CD4-positive, alpha-beta T cell treated with Interleukin-4 for 1 hour (primary cell): ENCODE results near the gene CDCA7.
"Not testable (repeated sequence)": the region's sequence is repeated elsewhere in the genome, so short reads cannot be mapped to it uniquely, and the experiment has no call there.

Experiments used
- DNase-seq, 2 donors: peaks; one replicate each; pipeline ENCODE4 v3.0.0-alpha.2; 2020 to 2022

The CDCA7 gene

DNA sequence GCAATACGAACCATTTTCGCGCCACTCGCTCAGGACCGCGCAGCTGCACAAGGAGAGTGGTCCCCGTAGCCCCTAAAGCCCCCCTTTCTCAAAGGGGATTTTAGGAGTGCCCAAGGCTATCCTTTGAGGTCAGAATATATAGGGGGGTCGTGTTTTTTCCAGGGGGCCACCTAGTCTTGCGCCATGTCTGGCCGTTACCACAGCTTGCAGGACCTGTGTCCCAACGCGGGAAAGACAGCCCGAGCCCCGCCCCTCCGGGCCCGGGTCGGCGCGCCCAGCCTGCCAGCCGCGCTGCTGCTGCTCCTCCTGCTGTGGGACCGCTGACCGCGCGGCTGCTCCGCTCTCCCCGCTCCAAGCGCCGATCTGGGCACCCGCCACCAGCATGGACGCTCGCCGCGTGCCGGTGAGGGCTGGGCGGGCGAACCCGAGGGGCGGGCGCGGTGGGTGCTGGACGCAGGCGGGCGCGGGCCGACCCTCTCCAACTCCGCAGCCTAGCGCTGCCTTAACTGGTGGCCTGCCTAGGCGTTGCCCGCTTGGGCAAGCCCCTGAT lies at the start of gene CDCA7:
Gene CDCA7 (plus strand): TSS at position 291 of the 550 bp plus-strand sequence. CDS start 92 bp downstream, at position 383.
- peak; percentile 23 to 54 for DNase-seq

DNA sequence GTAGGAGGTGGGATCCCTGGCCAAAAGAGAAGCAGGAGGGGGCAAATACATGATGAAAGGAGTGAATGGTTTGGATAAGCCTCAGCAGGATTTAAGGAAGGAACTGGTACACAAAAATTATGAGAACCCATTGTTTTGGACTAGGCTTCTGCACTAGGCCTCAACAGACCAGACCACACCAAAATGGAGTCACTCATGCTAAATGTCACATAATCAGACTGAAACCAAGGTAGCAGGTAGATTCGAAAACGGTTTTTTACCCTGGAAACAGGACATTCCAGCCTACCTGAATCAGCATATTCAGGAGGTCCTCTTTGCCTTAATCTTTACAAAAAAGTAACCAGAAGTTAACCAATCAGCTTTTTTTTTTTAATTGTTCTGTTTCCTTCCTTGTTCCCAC lies 49.4 kb upstream of the CDCA7 start:
- DNase-seq, result no peak

DNA sequence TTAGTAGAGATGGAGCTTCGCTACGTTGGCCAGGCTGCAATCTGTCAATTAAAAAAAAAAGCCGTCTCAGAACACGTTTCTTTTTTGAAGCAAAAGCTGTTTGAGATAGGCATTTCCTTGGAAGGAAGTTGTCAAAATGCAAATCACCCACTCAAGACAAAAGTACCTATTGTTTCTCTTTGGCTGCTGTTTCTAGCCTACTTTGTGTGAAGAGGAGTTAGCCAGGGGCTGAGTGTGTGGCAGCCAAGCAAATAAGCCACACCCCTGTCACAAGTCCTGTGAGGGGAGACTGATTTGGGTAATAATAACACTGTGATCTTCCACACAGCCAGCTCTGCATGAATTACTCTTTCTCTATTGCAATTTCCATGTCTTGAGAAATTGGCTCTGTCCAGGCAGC lies 47.4 kb upstream of the CDCA7 start:
- no peak for DNase-seq

DNA sequence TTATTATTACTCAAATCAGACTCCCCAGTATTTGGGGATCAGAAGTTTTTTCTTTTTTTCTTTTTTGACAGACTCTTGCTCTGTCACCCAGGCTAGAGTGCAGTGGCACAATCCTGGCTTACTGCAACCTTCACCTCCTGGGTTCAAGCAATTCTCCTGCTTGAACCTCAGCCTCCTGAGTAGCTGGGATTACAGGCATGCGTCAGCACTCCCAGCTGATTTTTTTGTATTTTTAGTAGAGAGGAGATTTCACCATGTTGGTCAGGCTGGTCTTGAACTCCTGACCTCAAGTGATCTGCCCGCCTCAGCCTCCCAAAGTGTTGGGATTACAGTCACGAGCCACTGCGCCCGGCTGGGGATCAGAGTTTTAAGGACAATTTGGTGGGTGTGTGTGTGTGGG lies 45.3 kb upstream of the CDCA7 start:
- DNase-seq, result not testable (repeated sequence)

DNA sequence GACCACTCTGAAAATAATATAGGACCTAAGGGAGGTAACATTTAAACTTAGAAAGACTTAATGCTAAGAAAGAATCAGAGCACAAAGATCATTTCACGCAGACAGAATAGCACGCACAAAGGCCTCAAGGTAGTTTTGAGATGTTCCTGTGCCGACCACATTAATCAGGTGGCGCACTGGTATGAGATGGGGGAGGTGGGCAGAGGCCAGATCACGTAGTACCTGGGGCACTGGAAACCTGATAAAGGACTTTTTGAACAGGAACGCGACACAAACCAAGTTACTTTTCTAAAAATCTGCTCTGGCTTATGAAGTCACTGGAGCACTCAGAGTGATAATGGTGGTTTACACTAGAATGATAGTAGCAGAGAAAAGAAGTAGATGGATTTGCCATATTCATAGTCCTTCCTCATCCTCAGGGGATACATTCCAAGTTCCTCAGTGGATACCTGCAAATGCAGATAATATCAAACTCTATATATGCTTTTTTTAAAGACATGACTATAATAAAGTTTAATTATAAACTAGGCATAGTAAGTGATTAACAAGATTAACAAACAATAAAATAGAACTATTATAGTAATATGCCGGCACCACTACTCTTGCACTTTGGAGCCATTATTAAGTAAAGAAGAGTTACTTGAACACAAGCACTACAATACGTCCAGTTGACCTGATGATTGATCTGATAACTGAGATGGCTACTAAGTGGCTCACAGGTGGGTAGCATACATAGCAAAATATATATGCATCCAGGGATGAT lies 42.6 kb upstream of the CDCA7 start:
- no peak for DNase-seq

DNA sequence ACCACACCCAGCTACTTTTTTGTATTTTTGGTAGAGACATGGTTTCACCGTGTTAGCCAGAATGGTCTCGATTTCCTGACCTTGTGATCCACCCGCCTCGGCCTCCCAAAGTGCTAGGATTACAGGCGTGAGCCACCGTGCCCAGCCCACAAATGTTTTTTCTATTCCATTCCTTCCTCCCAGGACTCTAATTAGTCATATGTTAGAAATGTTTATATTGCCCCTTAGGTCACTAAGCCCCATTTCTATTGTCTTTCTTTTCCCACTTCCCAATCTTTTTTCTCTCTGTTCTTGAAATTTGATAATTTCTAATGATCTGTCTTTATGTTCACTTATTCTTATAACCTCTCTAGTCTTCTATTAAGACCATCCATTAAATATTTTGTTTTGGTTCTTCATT lies 31.3 kb upstream of the CDCA7 start:
- DNase-seq, result no peak

DNA sequence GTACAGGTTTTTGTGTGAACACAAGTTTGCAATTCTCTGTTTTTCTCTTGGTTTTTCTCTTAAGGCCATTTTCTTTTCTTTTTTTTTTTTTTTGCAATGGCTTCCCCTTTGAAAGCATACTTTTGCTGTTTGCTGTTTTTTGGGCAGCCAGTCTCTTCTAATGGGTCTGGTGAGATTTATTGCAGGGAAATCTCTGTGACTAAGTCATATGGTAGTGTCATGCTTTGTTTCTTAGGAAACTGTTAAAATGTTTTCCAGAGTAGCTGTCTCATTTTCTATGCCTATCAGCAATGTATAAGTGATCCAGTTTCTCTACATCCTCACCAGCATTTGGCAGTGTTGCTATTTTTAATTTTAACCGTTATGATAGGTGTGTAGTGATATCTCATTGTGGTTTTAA lies 27.9 kb upstream of the CDCA7 start:
- DNase-seq, result no peak

DNA sequence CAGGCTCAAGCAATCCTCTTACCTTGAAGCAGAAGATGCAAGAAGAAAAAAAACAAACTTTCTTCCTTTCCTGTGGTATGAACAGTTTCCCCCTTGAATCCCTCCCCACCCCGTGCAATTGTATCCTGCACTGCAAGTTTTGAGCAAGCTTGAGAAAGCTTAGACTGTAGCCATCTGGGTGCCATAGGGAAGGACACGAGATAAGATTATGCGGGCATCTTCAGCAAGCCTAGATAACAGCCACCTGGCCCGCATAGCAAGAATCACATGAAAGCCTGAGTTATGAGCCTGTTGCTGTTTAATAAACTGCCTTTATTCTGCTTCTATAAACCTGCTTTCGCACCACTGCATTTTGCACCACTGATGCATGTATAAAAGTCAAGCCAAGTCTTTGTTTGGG lies 27.3 kb upstream of the CDCA7 start:
- DNase-seq, result no peak

DNA sequence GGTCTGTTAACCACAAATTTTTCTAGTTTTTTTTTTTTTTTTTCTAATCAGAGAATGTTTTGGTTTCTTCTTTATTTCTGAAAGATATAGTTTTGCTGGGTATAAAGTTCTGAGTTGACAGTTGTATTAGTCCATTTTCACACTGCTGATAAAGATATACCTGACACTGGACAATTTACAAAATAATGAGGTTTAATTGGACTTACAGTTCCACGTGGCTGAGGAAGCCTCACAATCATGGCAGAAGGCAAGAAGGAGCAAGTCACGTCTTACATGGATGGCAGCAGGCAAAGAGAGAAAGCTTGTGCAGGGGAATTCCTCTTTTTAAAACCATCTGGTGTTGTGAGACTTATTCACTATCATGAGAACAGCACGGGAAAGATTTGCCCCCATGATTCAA lies 21.7 kb upstream of the CDCA7 start:
- DNase-seq, result not testable (repeated sequence)

DNA sequence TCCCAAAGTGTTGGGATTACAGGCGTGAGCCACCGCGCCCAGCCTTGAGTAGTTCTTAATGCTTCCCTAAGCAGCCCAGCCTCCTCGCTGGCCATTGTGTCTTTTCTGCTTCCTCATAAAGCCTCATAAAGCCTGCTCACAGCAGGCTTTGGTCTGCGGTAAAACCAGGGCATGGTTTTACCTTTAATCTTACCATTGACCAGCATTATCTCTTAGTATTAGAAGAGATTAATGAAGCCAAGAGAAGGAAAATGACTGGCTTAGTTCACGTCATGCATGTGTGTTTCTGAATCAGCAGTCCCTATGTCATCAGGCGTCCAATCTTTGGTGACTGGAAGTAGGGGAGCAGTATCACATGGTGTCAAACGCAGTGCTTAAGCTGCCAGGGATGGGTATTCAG lies 14.9 kb upstream of the CDCA7 start:
- DNase-seq, result no peak

DNA sequence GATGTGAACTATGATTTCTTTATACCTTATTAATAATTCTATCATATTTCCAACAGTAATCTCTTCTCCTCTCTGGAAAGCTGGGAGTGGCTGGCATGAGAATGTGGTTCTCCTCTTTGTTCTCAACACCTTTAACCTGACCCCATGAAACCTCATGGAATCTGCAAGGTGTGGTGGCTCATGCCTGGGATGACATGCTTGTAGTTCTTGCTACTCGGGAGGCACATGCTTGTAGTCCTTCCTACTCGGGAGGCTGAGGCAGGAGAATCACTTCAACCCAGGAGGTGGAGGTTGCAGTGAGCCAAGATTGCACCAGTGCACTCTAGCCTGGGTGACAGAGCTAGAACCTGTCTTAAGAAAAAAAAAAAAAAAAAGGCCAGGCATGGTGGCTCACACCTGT lies 10.8 kb upstream of the CDCA7 start:
- DNase-seq, result no peak

DNA sequence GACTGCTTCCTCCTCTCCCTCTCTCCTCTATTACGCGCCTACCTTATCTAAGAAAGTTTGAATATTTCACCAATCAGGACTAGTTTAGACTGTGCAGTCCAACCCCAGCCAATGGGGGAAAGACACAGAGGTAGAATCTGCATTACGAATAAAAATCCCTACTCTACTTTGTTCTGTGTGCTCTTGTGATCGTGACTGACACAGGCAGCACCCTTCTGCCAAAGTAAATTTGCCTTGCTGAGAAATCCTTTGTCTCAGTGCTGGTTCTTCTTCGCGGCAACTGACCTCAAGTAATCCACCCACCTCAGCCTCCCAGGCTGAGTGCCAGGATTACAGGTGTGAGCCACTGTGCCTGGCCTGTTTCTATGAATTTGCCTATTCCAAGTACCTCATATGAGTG lies 8.6 kb upstream of the CDCA7 start:
- no peak for DNase-seq

DNA sequence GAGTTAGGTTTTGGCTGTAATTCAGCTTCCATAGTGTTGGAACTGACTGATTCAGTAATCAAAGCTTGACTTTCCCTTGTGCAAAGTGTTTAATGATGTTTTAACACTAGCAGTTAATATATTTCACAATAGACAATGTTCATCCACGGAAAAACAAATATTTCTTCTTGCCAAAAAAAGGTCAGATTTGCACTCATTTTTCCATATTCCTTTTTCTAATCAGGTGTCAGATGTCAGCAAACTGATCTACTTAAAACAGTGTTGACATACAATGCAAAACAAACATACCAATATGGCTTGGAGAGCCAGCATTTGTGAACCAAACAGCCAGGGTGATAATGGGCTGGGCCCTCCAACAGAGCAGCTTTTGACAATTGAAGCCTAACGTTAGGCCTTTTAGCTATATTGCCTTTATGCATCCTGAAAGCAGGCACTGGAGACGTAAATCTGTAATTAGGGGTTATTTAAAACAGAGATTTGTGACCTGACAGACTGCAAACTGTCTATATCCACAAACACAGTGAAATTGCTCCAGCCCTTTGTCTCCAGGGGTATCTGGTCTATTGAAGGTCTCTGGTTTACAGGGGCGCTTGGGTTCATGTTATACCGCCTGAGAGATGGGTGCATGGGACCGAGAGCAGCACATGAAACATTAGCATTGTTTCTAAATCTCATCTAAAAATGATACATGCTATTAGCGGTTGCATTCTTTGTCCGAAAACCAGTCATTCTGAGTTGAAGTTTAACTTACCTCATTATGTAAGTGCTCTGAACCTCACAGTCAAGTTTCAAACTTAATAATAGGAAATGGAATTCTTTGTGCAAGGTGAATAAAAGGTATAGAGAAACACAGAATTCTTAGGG lies 7.1 kb upstream of the CDCA7 start:
- DNase-seq, result no peak

DNA sequence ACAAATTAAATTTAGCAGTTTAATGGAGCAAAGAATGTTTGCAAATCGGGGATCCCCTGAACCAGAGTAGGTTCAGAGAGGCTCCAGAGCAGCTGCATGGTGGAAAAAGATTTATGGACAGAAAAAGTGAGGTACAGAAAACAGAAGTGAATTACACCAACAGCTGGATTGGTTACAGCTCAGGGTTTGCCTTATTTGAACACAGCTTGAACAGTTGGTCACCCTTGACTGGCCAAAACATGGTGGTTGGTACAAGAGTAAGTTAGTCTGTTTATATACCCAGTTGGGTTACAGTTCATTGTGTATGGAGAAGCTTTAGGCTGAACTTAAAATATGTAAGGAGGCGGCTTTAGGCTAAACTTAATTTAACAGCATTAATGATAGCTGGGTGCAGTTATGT lies 5.4 kb upstream of the CDCA7 start:
- no peak for DNase-seq

DNA sequence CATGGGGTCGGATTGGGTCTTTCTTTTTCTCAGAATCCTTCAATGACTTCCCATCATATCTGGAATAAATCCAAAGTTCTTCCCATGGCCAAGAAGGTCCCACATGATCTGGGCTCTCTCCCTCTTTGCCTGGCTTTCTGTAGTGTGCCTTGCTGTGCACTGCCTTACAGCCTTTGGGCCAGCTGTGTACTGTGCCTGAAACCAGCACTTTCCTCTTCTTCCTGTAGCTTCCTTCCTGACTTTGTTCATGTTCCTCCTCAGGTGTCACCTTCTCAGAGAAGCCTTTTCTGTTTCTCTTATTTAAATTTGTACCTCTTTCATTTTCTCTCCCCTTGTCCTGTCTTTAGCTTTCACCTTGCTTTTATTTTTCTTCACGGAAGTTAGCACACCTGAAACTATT lies 4.3 kb upstream of the CDCA7 start:
- no peak for DNase-seq

DNA sequence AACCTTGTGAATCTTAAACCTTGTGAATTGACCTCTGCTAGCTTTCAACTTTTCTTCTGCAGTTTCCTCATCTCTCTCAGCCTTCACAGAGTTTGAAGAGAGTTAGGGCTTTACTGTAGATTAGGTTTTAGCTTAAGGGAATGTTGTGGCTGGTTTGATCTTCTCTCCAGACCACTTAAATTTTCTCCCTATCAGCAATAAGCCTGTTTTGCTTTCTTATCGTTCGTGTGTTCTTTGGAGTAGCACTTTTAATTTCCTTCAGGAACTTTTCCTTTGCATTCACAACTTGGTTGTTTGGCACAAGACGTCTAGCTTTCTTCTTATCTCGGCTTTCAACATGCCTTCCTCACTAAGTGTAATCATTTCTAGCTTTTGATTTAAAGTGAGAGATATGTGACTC lies 2.8 kb upstream of the CDCA7 start:
- no peak for DNase-seq

DNA sequence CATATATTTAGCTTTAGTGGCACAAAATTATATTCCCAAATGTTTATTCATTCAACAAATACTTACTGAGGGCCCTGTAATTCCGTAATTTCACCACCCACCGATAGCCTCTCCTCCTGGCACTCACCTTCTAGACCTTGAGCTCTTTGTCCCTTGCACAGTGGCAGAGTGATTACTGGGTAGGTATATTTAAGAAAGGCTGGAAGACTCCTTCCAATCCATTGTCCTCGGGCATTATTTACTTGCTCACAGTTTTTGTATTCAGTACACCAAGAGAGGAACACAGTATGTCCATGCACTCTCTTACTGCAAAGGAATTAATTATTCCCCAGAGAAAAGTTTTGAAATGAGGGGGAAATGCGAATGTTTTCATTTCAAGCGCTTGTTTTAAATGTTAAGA lies 1.1 kb upstream of the CDCA7 start:
- DNase-seq, result no peak

DNA sequence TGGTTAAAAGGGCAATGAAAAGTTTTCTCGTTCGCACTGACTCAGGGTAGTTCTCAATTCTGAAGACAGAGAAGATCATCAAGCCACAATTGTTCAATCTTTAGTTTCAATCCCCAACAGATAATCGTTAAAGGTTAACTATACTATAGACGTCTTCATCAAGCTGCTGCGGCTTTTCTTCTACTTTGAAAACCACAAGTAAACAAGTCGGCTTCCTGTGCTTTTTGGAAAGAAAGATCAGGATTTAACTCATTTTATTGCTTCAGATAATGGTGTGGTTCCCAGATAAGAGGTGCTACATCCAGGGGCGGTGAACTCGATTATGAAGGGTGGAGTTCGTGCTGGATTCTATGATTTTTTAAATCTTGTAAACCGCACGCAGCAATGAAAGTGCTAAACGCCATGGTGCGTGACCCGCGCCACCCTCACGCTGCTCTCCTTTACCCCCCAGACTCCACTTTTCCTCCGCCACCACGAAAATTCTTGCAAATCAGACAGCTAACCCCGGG lies 545 bp upstream of the CDCA7 start:
- DNase-seq, result no peak

DNA sequence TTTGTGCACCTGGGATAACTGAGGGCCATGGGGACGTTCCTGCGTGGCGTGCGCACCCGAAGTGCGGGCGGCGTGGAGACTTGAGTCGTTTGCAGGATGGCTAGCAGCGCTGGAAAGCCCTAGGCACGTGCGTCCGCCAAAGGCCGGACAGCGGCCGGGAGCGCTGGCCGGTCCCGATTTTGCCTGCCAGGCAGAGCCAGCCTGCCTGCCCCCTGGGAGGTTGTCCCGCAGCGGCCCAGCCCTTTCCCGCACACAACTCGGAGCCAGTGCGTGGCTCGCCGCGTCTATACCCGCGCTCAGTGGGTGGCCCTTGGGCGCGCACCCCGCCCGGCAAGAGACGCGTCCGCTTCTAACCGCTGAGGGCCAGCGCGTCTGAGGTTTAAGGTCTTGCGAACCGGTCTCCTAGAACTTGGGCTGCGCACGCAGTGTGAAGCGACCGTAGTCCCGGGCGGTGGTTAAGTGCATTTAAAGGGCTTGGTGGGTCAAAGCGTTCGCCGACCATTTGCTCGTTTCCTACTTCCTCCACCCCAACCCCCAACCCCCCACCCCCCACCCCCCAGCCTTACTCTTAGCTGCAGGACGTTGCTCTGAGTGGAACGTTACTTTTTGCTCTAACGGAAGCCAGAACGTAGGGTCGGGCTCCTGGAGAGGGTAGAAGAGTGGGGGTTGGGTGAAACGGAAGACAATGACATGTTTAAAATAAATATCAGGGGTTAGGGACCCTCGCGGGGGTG lies 627 bp downstream of the CDCA7 start:
- DNase-seq, result peak; percentile 23 to 31

DNA sequence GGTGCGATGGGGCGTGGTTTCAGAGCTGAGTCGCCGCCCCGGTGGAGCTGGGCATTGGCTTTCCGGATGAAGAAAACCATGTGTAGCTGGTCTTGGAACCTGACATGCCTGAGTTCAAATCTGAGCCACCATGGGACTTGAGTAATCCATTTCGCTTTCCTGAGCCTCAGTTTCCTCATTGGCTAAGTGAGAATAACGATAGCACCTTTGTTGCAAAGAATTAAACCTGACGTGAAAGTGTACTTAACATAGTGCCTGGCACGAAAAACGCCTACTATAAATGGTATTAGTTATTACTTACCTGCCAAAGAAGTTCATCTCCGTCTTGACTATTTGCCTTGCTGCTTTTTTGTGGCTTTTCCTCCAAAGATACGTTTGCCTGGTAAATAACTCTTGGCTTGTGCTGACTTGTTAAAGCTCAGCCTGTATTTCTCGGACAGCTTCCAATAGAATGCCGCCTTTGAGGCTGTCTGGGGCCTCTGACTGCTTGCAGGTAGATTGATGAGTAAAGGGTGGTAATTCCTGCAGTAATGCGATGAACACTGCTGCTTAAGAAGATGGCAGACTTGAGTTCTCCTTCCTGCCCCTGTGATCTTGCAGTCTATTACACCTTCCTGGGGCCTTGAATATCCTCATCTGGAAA lies 1.3 kb downstream of the CDCA7 start:
- no peak for DNase-seq

DNA sequence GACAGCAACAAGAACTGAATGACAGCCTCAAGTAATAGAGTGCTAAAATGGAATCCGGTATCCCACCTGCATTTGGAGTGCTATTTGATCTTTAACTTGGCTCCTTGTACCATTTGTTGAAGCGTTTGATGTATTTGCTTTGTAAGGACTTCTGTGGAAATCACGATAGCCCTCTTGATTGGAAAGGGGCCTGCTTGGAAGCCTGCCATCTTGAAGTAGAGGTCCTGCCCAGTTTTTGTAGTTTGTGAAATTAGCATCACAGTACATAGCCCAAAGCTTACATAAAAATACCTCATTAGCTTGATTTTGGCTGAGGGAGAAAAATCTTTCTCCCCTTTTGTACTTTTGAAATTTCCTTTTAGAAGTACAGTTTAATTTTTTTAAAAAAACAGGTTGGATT lies 2.7 kb downstream of the CDCA7 start:
- DNase-seq, result no peak

DNA sequence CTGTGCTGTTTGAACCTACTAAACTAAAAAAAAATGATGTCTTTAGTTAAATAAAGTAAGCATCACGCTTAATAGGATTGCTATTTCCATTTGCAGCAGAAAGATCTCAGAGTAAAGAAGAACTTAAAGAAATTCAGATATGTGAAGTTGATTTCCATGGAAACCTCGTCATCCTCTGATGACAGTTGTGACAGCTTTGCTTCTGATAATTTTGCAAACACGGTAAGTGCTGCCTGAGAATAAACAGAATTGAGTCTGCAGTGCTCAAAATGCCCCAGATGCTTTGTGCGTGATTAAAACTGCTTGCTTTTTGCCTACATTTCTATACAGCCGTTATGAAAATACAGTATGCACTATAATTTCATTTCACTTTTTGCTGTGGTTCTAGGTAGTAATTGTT lies 3.9 kb downstream of the CDCA7 start:
- DNase-seq, result no peak

DNA sequence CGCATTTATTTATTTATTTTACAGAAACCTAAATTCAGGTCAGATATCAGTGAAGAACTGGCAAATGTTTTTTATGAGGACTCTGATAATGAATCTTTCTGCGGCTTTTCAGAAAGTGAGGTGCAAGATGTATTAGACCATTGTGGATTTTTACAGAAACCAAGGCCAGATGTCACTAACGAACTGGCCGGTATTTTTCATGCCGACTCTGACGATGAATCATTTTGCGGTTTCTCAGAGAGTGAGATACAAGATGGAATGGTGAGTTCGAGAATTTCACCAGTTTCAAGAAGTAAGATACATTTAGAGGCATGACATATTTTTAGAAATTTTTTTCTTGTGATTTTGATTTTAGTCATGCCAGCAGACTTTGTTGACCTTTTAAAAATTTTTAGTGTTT lies 4.6 kb downstream of the CDCA7 start:
- DNase-seq, result peak in 1 of 2 donors; percentile 17
